ENCODE results near the gene C14orf93.

C14orf93 gene

DNA sequence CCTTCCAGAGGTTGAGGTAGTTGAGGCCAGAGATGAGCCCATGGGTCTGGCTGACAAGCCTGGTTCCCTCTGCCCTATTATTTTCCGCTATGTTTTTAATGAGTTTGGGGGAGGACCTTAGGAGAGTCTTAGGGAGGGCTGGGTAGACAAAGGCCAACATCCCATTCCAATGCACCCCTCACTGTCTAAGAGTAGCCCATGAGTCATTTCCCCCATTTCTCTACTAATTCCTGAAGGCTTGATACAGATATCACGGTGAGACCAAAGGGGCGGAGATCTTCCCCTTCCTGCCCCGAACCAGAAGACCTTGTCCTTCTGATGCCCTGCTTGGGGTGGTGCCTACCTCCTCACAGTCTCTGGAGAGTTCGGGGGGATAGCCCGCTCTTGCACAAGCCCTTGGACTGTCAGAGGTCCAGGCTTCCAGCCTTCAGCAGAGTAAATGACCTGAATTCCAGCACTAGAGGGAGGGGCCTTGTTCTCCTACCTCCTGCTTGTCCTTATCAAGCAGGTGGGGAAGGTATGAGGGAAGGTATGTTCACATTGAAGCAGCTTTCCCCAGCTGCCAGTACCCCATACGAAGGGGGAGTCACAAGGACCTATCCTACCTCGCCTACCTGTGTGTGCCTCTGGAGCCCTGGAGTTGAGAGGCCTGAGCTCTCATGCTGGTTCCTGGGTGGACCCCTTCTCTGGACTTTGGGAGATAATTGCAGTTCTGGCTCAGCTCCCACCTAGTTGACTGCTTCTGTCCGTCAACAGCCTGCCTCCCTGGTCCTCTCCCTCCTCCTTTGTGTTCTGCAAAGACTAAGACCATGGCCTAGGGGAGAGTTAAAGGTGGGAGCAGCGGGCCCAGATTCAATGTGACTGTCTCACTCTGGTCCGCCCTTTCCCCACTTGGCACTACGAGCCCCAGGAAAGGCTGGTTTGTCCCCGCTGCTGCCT lies 35.7 kb upstream of the C14orf93 start:
- DNase-seq, result no peak

DNA sequence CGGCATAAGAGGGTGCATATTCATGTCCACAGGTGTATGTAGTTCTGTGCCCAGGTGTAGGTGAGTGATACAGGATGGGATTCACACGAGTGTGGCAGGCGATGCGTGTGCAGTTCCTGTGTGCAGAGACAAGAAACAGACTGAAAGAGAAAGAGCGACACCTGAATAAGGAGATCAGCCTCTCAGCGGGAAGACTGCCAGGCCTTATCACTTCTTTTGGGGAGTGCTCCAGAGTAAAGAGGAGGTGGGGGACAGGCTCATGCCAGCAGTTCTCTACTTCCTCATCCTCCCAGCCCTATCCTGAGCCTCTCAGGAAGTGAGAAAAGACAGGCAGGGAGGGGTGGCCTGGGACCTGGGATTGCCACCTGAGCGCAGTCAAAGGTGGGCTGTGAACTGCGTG lies 34.9 kb upstream of the C14orf93 start:
- no peak for DNase-seq

DNA sequence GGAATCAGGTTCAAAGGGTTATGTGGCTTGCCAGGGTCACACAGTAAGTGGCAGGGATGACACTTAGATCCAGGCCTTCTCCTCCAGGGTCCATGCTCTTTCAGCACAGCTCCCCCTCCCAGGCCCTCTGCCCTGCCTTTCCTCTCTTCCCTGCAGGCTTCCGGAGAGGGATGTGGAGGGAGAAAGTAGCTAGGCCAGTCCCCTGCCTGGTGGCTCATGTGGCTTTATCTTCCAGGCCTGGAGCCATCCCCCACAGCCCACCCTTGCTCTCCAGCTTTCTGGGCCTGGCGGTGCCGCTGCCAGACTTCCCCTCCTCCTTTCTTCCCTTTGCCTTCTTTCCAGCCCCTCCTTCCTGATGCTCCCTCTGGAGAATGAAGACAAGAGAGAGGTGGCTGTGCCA lies 33.8 kb upstream of the C14orf93 start:
- DNase-seq, result no peak

DNA sequence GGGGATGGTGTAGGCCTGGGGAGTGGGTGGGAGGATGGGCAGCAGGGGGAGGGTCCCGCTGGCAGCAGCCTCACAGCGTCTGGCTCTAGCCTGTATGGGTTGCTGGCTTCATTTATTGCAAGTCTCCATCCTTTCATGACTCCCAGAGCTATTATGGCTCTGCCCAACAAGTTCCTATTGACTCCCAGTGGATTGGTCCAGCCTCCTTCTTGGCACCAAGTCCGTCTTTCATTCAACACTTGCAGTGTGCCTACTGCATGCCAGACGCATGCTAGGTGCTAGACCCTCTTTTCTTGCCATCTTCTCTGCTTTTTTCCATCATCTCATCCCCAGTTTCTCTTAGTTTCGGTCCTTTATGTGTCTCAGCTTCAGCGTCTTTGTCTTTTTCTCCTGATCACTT lies 33.2 kb upstream of the C14orf93 start:
- no peak for DNase-seq

DNA sequence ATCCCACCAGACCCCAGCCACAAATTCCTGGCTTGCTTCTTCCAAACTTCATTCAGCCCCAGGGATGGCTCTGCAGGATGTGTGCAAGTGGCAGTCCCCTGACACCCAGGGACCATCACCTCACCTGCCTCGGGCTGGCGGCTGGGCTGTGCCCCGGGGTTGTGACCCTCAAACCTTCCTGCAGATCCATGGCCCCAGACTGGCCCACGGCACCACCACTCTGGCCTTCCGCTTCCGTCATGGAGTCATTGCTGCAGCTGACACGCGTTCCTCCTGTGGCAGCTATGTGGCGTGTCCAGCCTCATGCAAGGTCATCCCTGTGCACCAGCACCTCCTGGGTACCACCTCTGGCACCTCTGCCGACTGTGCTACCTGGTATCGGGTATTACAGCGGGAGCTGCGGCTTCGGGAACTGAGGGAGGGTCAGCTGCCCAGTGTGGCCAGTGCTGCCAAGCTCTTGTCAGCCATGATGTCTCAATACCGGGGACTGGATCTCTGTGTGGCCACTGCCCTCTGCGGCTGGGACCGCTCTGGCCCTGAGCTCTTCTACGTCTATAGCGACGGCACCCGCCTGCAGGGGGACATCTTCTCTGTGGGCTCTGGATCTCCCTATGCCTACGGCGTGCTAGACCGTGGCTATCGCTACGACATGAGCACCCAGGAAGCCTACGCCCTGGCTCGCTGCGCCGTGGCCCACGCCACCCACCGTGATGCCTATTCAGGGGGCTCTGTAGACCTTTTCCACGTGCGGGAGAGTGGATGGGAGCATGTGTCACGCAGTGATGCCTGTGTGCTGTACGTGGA lies 32.4 kb upstream of the C14orf93 start, which contains the start of gene PSMB11:
PSMB11 (plus strand) TSS at position 51 of the 804 bp plus-strand sequence; CDS start at position 65, 14 bp downstream.
- DNase-seq, result no peak

DNA sequence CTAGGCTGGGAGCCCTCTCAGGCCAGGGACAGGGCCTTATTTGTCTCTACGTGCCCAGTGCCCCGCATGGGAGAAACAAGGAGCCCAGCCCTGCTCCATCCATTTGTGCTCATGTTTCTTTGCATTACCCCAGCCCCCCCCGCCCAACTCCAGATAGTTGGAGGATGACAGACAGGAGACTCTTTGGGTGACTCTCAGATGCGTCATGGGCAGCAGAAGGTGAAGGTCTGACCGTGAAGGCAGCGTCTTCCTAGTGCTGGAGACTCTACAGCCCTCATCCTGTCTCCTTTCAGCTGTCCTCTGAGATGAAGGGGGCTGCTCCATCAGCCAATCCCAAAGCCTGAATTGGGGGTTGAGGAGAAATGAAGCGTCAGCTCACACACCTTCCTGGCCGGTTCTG lies 31.8 kb upstream of the C14orf93 start:
- no peak for DNase-seq

DNA sequence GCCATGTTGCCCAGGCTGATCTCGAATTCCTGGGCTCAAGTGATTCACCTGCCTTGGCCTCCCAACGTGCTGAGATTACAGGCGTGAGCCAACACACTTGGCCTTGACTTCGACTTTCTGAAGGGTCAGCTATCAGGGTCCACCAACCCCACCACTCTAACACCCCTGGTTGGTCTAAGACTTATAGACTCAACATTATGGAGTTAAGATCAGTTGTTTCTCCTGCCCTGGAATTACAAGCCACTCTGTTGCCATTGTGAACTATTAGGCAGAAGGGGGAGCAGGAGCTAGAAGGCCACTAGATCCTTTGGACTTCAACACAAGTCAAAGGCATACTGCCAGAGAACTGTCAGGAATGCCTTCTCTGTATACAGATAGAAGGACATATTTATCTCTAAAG lies 30.2 kb upstream of the C14orf93 start:
- DNase-seq, result no peak

DNA sequence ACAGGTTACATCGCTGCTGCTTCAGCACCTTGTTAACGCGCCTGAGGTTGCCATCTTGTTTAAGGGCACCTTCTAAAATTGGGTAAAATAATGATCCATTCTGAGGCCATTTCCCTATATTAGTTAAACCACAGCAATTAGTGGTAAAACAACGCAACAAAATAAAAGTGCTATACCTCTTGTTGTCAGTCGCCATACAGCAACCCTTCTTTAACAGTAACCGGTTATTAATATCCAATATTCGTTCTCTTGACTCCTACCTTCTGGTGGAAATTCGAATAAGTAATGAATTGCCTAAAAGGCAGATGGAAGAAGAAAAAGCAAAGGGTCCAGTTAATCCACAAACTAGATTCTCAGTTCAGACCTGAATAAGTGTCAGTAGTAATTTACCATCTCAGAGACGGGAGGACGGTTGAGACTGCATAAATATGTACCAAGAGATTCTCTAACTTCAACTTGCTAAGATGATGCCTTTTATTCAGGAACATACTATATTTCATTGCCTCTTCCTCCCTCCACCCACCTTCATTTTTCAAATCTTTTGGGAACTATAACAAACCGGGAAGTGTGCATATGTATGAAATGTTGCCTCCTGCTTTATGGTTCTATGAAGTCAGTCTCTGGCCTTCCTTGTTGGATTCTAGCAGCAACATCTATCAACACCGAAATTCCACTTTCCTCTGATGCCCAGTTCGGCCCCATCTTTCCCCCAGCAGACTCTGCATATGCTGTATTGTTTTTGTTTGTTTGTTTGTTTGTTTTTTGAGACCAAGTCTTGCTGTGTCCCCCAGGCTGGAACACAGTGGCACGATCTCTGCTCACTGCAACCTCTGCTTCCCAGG lies 25.6 kb upstream of the C14orf93 start:
- DNase-seq, result no peak

DNA sequence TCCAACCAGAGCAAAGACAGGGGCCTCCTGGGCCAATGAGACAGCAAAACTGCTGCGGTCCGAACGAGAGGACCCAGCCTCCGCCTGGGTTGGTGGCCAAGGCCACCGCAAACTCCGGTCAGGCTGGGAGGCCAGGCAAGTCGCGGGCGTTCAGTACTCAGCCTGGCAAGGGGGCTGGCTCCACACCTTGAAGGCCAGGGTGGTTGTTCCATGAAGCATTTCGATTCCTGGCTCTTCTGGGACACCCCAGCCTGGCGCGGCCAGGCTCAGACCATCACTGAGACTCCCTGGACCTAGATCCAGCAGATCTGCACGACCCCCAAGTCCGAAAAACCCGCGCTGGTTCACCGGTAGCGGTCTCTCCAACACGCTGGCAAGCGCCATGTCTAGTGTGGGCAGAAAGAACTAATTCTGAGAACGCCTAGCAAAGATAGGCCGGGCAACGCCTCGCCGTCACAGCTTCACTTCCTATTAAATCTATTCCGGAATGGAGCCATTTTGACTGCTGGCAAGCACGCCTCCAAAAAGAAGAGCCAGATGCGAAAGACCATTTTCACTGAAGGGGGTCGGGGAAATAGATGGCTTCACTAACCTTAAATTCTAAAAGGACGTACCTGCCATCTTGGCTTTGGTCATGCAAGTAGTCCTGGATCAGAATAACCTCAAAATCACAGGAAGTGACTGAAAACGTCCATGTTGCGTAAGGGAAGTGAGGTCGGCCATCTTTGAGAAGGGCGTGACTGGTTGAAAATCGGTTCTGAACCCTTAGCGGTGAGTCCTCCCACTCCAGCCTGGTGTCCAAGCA lies 24.8 kb upstream of the C14orf93 start, which contains the start of gene PSMB5:
PSMB5 (minus strand) TSS at position 403 of the 805 bp plus-strand sequence; CDS start at position 384, 19 bp downstream.
- DNase-seq, result no peak

DNA sequence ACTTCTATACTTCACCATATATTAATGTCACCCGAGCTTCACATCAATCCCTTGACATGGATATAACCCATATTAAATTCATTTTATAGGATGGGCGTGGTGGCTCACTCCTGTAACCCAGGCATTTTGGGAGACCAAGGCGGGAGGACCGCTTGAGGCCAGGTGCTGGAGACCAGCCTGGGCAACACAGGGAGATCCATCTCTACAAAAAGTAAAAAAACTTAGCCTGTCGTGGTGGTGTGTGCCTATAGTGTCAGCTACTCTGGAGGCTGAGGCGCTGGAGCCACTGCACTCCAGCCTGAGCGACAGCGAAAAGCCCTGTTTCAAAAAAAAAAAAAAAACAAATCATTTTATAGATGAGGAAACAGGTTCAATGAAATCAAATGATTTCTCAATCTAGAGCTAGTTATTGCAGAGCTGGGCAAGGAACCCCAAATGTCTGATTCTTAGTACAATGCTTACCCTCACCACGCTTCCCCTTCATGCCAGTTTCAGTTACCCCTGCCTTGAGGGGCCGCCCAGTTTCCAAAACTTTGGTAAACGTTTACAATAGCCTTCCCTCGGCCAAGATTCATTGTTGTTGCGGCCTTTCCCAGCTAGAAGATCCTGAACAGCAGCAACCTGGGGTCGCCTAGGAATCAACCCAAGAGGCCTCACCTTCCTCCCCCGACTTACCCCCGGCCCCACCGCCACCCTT lies 24.0 kb upstream of the C14orf93 start:
- no peak for DNase-seq

DNA sequence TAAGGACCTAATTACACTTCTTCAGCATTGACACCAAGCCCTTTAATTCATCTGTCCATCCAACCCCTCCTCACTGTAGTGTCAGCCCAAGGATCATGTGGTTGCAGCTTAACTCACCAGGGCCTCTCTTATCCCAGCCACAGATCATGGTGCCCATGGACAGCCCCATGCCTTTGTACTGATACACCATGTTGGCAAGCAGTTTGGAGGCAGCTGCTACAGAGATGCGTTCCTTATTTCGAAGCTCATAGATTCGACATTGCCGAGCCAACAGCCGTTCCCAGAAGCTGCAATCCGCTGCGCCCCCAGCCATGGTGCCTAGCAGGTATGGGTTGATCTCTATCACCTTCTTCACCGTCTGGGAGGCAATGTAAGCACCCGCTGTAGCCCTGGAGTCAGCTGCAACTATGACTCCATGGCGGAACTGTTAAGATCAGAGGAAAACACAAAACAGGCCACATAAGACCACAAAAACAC lies 23.3 kb upstream of the C14orf93 start:
- no peak for DNase-seq

DNA sequence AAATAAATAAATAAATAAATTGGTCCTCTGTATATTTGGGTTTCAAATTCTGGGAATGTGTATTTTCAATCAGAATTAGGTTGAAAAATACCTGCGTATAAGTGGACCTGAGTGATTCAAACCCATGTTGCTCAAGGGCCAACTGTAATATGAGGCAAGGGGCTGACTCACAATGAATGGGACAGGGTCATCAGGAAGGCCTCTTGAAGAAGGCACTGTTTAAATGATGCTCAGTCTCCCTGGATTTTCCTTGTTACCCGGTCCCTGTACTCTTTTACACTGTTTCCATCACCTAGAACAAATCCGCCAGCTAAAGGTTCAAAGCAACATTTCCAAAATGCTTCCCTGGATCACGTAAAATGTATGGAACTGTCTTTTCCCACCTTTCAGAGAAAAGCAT lies 21.0 kb upstream of the C14orf93 start:
- DNase-seq, result no peak

DNA sequence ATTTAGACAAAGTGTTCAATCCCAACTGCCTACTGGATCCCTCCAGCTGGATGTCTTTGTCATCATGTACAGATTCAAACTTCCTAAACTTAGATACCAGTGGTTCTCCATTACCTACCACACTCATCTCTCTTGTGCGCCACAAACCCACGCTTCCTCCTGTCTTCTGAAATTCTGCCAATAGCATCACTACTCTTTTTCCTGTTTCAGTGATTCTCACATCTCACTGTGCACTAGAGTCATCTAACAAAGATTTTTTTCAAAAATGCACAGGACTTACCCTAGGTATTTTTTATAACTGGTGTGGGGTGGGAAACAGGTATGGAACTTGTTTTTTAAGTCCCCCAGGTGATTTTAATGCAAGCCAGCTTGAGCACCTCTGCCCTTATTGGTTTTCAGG lies 18.9 kb upstream of the C14orf93 start:
- DNase-seq, result no peak

DNA sequence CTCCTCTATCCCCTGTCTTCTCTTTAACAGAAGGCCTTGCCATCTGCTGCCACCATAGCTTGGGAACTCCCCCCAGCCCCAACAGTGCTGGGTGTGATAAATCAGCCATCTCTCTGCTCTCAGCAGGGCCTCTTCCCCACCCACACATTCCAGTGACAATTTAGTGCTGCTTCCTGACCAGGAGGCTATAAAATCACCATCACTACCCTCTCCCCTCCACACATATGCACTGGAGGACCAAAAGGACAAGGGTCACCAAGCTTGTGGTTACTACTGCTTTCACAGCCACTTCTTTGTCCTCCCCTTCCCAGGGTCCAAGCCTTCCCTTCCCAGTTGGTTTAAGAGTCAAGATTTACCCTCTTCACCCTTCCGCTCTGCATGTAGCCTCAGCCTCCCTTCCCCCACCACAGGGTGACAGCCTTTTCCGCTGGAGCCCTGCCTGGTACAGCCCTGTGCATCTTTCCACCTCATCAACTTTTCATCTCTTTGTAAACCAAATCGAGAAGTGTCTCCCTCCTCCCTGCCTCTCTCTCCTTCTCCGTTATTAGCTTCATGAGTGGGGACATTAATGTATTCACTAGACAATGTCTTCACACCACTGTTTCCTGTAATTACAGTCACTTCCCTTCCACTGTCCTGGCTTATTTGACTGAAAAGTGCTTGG lies 15.3 kb upstream of the C14orf93 start:
- peak; percentile 93 for DNase-seq

DNA sequence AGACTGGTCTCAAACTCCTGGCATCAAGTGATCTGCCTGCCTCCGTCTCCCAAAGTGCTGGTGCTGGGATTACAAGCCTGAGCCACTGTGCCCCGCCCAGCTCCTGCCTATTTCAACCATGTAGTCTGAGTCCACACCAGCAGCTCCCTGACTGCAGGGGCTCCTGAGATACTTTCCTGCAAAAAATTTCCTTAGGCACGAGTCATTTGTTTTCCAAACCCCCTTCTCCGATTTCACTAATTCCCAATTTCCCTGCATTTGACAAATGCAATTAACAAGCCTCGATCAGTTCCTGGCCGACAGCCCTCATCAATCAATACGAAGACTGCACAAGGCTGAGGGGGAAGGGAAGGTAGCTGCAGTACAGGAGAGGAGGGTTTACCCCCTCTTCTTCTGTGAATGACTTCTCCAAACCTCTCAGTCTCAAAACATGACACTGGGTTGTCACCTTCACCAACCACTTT lies 14.7 kb upstream of the C14orf93 start:
- no peak for DNase-seq

DNA sequence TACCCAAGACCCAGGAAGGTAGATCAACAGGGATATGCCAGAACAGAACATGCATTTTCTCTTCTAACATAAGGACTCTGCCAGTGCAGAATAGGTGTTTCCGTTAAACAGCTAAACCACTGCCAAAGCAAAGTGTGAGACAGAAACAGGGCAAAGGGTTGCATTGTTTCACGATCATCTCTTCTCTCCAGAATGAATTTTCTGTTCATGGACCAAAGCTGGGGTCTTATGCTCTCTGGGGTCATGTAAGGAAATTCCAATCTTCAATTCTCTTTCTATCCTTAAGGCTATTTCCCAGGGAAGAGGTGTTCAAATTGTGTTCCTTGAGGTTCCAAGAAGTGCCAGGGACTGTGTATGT lies 13.8 kb upstream of the C14orf93 start:
- DNase-seq, result no peak

DNA sequence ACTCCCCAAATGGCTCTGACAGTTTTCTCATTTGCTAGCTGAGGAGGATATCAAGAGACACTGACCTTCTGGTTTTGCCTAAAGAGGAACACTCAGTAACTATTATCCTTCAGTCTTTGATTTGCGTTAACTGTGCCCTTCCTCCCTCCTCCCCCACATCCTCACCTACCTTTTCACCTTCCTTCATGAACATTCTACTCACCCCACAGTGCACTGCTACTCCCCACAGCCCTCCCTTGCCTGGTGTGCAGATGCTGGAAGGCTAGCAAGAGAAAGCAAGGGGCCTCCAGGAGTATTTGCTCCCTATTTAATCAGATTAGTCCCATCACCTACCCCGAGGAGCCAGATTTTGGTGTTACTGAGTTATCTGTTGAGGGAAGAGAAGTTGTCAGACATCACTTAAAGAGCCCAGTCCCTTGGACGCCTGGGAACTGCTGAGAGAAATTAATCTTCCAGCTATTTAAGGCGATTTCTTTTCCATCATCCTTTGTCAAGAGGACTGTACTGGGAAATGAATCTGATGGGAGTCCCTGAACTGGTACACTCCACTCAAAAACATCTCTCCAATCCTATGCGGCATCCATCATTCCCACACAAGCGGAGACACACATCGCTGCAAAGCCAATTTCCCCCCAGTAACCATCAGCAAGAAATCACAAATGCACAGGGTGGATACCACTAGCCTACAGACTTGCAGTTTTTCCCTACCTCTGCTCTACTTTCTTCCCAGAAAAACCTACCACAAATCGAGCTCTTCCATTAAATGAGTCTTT lies 13.3 kb upstream of the C14orf93 start:
- no peak for DNase-seq

DNA sequence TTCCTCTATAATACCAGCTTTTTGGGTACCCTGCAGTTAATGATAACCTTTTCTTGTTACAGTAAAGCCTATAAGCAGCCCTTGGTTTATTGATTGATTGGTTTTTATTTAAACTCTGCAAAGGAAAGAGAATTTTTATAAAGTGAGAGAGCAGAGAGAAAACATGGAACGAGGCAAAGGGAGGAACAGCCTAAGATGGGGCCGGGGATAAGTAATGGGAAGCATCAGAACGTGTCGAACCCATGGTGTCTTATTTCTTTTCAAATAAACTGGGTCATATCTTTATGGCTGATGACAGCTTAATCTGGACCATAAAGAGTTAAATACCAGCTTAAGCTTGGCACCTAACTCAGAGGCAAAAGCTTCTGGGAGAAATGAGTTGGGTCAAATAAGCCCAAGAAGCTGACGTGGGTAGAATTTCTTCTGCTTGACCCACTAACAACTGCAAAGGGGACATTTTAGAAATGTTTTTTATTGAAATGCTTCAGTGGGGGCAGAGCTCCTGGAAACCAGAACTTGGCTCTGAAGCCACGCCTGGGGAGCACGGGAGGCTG lies 12.0 kb upstream of the C14orf93 start:
- no peak for DNase-seq

DNA sequence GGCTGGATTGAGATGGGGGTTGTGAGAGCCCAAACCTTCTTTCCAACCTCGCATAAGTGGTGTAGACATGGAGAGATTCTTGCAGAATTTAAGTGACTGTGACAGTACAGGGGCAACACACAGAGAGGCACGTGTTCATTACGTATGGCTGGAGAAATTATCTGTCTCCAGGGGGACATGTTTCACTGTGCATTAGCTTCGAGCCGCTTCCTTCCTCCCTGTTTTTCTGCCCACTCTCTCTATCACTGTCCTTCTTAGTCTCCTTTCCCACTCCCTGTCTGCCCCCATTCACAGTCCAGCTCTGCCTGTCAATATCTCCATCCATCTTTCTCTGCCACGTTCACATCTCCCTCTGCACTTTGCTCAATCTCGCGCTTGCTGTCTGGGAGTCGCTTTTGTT lies 11.5 kb upstream of the C14orf93 start:
- no peak for DNase-seq

Measured in NCI-H1694 treated with DMSO at 0.1 percent for 48 hours (cell line).